Measurements from ENCODE around the gene BCL2A1.
"Not testable (repeated sequence)": the region's sequence is repeated elsewhere in the genome, so short reads cannot be mapped to it uniquely, and the experiment has no call there.

BCL2A1 gene

DNA sequence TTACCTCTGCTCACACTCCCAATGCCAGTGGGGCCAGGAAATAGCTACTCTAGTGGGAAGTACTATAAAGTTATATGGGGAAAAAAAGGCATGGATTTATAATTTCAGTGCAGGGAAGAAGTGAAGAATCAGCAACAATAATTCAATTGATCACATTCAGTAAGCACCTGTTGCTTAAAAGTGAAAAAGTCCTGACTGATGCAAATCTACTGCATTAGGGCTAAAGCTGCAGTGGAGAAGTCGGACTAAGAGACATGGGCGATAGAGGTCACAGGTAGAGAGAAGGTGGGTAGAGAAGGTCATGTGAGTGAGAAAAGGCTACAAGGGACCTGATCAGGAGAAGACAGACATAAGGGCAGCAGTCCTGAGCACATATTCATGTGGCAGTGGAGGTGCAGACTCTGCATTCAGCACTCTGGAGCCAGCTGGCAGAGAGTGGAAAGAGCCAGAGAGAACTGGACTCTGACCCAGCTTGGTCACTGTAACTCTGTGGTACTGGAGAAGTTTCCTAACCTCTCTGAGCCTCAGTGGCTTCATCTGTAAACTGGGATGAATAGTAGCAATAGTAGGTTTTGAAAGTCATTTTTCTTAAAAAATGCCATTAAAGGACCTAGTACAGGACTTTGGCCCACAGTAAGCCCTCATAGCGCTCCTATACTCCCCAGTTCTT, 17.6 kb upstream of the BCL2A1 start:
- DNase-seq = no peak

DNA sequence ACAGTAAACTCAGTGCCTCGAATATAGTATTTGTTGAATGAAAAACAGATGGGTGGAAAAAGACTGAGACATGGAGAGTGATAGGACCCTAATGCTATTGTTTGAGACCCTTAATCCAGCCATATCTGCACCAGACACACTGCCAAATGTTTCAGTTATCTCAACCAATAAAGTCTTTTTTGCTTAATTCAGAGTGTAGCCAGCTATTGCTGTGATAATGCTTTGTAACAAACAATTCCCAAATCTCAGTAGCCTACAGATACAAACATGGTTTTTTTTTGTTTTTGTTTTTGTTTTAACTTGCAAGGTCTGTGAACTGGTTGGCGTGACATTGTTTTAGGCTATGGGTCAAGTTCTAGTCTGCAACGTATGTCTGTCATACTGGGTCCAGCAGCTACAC, 17.0 kb upstream of the BCL2A1 start:
- no peak for DNase-seq

DNA sequence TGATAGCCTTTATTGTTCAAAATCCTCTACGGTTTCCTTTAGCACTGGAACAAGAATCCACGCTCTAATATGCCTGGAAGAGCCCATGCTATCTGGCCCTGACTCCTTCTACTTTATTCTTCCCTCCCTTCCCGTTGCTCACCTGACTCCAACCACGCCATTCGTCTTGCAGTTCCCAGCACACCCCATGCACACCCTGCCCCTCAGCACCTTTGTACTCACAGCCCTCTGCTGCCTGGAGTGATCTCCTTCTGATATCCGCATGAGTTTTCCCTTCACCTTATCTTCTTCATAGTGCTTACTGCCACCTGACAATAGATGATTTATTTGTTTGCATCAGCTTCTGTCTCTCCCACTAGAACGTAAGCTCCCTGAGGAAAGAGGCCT, 16.6 kb upstream of the BCL2A1 start:
- DNase-seq = no peak

DNA sequence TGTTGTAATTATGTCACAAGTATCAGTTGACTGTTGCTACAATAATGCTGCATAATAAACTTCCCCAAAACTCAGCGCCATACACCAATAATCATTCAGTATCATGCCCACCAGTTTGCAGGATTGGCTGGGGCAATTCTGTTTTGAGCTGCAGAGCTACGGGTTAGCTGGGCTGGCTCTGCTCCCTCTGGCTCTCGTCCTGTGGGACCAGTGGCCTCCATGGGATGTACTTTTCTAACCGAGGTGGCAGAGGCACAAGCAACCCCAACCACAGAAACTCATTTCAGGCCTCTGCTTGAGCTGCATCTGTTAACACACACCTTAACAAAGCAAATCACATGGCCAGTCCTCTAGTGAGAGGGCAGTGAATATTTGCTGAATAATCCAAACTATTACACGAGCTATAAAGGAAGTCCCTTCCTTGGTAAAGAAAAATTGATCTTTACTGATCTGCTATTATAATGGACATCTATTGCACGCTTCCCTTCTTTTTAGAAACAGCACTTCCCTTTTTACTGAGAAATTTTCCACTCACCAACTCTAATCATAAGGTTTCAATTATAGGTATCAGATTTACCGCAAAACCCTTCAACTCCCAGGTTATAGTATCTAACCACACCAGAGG, 10.9 kb upstream of the BCL2A1 start:
- no peak for DNase-seq

DNA sequence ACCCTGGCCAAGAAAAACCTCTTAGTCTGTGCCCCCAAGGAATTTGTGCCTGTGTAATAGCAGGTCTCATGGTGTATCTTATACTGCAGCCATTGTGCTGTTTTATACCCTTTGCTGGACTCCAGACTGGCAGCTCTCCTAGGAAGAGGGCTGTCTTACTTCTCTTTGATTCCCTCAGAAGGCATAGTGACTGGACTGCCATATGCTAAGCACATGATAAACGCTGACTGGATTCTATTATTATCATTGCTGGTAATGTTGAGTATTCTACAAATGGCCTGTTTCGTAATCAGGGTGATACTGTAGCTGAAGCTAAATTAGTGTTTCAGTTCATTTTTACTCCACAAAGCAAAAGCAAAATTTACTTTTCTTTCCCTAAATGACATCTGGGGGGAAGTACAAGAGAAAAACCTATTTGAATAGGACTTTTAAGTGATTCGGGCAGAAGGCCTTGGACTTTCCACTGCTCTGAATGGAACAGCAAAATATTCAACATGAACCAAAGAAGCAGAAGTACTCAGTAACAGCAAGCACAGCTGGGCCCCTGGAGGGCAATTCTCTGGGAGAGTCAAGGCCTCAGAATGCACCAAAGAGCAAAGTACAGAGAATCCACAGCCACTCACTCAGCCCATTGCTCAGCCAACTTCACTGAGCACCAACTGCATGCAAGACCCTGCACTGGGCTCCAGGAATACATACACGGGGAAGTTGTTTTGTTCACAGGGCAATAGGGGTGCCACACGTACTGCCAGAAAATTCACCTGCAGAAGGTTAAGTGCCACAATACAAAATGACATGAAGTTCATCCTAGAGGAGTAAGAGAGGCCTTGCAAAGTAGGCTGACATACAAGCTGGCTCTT, 7.9 kb upstream of the BCL2A1 start:
- no peak for DNase-seq

DNA sequence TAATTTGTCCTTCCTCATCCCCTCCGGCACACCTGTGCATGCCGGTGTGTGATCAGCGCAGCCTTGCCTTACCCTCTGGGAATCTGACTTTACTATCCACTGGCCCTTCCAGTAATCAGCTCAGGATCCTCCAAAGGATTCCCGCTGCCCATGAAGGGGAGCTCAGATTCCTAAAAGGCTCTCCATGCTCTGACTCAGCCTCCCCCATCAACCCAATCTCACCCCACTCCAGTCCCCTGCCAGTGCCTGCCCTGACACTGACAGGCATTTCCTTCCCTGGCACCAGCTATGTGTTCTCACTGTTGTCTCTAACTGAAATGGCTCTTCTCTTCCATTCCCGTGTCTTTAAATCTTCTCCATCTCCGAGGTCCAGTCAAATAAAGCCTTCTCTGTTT, 7.3 kb upstream of the BCL2A1 start:
- no peak for DNase-seq

DNA sequence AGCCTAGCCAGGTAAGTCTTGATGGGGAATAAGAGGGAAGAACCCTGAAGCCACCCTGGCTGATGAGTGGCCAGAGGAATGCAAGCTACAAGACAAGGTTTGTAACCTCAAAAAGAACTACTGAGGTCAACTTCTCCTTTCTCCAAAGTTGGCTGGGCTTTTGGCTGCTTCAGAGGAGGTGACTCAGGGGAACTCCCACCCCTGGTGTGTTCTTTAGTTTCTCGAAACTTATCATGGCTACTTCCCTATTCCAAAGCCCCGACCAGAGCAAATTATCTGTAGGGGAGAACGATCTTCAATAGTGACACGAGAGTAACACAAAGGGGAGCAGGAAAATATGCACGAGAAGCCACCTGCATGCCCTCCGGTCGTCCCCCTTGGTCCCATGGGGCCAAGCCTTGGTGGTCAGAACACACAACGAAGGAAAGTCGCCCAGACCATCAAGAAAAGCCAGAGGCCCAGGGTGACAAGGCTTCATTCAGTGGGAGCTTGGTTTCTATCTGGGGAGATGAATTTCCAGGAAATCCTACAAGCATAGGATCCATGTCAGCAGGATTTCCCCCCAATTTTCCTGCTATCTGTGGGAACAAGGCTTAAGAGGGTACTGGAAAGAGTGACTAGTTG, 6.5 kb upstream of the BCL2A1 start:
- no peak for DNase-seq

DNA sequence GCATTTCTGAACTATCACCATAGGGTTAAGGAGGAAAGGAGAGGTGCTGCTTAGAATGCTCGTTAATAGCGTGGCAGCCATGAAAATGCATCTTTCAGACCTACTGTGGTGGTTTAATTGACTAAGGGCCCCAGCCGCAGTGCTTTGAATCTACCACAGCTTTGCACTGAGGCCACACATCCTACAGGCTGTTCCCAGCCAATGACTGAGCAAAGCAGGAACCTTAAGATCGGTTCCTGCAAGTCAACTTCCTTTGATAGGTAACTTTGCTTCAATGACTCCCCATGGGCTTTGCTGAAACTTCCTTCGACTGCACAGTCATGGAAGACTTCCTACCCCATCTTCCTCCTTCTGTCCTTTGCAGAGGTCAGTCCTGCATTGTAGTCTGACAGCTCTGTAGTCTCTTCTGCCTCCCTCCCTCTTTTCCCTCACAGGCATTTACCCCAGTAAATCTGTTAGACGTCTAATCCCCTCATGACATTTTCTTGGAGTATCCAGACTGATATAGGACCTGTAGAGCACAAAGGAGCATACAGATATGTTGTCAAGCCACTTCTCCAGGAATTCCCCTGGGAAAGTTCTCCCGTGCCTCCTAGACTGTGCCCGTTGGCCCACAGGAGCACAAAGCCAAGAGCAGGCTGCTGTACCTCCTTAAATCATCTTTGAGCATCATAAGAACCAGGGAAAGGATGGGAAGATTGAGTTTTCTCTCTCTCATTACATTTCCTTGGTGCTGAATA, 2.6 kb upstream of the BCL2A1 start:
- DNase-seq = no peak

DNA sequence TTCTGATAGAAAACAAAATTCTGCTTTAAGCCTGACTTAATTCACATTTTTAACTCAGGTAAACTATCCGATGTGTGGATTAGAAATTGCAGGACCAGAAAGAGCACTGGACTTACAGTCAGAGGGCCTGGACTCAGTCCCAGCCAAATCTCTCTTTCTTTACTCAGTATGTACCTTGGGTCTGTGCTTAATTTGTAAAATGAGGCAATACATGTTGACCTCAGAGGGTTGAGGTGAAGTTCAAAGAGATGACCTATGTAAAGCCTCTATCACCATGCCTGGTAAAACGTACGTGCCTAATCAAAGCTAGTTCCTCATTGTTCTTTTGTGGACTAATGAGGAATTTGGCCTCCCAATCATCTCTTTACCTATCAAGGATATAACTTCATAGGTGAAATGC, 1.9 kb upstream of the BCL2A1 start:
- no peak for DNase-seq

DNA sequence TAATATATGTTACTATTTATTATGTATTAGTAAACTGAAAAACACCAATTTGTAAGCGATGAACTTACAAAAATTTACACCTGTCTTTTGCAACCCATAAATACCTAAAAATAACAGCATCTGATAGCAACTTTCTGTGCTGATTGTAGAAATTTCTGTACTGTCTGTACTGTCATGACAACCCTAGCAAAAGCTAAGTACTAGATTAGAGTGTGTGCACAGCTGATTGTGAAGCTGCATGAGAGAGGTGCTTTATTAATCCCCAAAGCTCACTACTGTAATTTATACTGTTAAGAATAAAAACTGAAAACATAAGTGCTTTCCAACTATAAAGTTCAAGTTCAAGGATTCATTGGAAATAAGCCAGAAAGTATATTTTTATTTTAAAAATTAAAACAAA, 815 bp downstream of the BCL2A1 start:
- DNase-seq = no peak

DNA sequence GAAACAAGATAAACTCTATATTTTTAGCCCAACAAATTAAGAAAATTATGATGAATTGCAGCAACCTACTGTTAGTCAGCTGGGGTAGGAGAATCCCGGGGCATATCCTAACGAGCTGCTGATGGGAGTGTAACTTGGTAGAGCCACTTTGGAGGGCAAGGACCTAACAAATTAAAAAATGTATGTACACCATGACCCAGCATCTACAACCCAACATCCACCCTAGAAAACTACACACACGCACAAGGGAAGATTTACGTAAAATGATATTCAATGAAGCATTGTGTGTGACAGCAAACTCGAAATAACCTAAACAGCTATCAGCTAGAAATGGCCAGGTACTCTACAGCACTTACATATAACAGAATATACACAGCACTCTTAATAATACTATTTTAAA, 1.9 kb downstream of the BCL2A1 start:
- no peak for DNase-seq

DNA sequence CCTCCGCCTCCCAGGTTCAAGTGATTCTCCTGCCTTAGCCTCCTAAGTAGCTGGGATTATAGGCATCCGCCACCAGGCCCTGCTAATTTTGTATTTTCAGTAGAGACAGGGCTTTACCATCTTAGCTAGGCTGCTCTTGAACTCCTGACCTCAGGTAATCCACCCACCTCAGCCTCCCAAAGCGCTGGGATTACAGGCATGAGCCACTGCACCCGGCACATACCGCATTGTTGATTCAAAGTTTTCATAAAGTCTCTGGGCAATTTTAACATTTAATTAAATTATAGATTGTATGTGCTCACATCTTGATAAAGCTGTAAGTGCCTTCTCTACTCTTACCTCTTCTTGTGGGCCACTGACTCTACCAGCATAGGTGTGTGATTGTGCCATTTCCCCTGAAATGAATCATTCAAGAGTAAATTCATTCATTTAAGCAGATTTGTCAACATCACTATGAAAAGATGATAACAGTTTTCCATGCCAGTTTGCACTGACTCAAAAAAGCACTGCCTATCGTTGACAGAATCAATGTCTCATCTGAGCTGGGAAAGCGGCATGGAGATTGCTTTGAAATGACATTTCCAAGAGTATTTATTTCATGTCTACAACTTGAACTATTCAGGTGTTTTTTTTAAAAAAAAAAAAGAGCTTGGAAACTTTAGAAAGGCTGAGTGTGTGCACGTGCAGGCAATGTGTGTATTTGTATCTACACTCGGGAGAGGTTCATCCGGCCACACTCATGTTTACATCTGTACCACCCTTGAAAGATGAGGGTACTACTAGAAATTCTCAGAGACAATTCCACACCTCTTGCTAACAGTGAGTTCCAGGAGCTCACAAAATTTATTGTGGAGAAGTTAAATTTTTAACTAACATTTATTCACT, 3.5 kb downstream of the BCL2A1 start:
- no peak for DNase-seq

DNA sequence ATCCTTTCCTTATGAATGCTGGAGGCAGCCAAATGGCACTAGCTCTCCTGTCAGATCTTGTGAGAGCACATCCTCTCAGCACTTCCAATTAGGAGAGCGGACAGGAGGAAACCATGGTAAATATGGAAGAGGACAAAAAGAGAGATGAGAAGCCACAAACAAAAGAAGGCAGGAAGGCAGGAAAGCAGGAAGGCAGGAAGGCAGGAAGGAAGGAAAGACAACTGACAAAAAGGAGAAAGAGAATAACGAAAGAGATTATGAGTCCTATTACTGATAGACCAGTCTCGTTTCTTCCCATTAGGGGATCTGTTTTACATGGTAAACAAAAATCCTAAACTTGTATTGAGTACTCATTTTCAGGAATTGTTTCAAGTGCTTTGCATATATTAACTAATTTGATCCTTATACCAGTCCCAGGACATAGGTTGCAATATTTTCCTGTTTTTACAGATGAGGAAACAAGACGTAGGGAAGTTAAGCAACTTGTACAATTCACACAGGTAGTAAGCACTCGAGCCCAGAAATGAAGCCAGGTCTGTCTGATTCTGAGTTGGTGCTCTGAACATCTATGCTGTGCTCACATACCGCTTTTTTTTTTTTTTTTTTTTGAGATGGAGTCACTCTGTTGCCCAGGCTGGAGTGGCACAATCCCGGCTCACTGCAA, 4.2 kb downstream of the BCL2A1 start:
- DNase-seq = no peak

DNA sequence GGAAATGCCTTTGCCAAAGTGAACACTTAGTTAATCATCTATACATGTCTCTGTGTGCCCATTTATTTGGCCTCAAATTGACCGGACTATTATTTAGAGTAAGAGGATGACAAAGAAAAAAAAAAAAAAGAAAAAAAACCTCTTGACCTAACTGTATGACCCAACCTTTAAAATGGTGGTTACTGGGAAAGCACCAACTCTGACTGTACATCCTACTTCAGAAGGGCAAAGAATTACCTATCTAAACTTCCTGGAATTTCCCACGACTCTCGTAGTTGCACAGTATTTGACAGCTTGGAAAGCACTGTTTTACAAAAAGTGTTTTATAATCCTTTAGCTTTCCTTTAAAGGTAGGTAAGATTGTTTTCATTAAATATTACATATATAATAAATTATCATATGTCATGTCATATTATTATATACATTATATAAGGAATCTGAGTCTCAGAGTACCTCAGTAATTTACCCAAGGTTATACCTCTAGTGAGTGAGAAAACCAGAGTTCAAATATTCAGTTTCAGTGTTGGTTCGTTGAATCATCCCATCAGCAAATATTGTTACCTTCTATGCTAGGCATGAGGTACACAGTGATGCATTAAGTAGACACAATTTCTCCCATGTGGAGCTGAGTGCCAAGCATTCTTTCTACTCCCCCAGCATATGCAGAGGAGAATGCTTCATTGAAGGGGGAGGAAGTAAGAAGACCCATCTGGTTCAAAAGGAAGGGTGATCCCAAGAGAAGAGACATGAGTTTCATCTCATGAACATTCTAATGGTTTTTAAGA, 5.0 kb downstream of the BCL2A1 start:
- no peak for DNase-seq

DNA sequence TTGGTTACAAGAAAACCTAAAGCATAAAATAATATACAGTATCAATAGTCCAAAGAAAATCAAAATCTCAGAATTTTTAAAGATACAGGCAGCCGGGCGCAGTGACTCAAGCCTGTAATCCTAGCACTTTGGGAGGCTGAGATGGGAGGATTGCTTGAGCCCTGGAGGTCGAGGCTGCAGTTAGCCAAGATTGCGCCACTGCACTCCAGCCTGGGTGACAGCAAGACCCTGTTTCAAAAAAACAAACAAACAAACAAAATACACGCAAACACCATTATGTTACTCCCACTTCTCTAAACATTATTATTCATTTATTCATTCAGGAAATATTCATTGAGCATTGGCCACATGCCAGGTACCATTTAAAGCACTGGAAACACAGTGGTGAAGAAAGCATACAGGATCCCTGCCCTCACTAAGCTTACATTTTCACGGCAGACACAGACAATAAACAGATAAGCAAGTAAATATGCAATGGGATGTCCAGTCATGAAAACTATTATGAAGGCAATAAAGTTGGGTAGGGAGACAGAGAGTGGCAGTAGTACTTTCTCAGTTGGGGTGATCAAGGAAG, 6.7 kb downstream of the BCL2A1 start:
- DNase-seq = no peak

DNA sequence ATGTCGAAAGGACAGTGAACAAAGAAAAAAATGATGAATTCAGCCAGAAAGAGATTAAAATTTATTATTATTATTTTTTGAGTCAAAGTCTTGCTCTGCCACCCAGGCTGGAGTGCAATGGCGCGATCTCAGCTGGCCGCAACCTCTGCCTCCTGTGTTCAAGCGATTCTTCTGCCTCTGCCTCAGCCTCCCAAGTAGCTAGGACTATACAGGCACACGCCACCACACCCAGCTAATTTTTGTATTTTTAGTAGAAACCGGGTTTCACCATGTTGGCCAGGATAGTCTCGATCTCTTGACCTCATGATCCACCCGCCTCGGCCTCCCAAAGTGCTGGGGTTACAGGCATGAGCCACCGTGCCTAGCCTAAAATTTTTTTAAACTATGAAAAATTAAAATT, 8.1 kb downstream of the BCL2A1 start:
- not testable (repeated sequence) for DNase-seq

DNA sequence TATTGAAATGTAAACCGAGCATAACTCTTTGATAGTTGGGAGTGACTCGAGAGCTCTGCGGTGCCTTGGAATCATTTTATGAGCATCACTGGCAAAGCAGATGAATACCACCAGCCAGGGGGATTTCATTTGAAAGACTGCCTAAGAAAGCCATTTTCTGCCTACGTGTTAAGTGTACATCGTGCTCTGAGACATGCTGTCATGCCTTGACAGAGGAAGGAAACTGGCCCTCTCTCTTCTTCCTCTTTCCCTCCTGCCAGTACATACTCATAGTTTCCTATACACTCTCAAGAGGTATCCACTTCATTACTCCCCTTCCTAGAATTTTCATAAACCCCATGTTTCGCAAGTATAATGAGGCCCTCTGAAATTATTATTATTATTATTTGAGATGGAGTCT, 8.8 kb downstream of the BCL2A1 start:
- no peak for DNase-seq

DNA sequence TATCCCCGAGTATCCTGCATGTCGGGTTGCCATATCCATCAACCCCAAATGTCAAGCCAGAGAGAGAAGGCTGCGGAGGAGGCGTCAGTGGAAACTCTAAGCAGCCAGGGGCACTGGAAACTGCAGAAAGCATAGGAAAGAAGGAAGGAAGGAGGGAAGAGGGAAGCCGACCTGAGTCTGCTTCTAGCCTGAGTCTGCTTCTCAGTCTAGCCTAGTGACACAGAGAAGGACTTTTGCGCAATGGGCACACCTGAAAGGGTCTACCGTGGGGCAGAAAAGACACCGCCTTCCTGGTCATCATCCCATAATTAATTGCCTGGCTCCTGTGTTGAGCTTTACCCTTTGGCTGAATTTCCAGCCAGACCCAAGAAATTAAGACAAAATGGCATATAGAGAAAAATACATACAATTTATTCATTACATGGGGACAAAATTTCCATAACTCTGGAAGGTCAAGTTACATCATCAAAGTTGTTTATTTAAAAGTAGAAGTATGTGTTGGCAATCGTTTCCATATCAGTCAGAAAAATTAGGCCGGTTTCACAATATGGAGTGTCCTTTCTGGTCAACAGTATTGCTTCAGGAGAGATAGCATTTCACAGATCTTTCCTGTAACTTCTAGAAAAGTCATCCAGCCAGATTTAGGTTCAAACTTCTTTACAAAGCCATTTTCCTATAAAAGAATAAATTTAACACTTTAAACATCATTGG, 10.3 kb downstream of the BCL2A1 start:
- no peak for DNase-seq

DNA sequence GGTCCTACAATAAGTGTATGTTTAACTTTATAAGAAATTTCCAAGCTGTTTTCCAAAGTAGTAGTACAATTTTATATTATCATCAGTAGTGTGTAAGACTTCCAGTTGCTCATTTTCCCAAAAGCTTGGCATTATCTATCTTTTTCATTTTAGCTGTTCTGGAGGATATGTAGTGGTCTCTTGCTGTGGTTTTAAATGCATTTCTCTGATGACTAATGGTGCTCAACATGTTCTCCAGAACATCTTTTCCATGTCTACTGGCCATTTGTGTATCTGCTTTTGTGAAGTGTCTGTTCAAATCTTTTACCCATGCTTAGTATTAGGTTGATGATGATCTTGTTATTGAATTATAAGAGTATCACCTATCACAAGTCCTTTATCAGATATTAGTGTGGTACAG, 13.3 kb downstream of the BCL2A1 start:
- no peak for DNase-seq

Data from NK-92 treated with Interleukin-12 subunit alpha and Interleukin-12 subunit beta, amount 100 ng/mL, for 24 hours (cell line).